HepG2 (cell line): ENCODE results near the gene BLVRA. TPM values are rescaled to one million over a fixed set of nuclear protein-coding genes. Genes with fewer than 3 reads are reported as not detected.
A peak's percentile ranks its signal among the peaks of the same experiment; 100 is the strongest.

Source experiments
- ADNP ChIP-seq: sonication (generic); formaldehyde crosslinking; IDR thresholded peaks from 2 replicates; pipeline ENCODE4 v1.4.0; 2020; ENCODE audit warnings: missing genetic modification reagents
- AGO1 ChIP-seq: fragments of 200-400 bp; formaldehyde crosslinking; IDR thresholded peaks from 2 replicates; pipeline ENCODE4 v1.6.1; 2017; ENCODE audit warnings: mild to moderate bottlenecking, low read depth, low read length, moderate library complexity; ENCODE audit not compliant: poor library complexity, severe bottlenecking
- ATAD3A ChIP-seq: sonication (generic); formaldehyde crosslinking; IDR thresholded peaks from 2 replicates; pipeline ENCODE4 v1.4.0; 2020; ENCODE audit warnings: missing genetic modification reagents
- GLI4 ChIP-seq: sonication (generic); formaldehyde crosslinking; IDR thresholded peaks from 2 replicates; pipeline ENCODE4 v1.5.1; 2020; ENCODE audit warnings: missing genetic modification reagents, mild to moderate bottlenecking, moderate library complexity, borderline replicate concordance
- HOXD1 ChIP-seq: sonication (generic); formaldehyde crosslinking; IDR thresholded peaks from 2 replicates; pipeline ENCODE4 v1.5.0; 2020; ENCODE audit warnings: missing genetic modification reagents
- KAT7 ChIP-seq: IDR thresholded peaks from 2 replicates; pipeline ENCODE4 v1.6.1; 2018; ENCODE audit warnings: borderline replicate concordance, missing compliant biosample characterization
- MXD1 ChIP-seq: sonication (generic); formaldehyde crosslinking; IDR thresholded peaks from 2 replicates; pipeline ENCODE4 v1.4.0; 2020; ENCODE audit warnings: mild to moderate bottlenecking, missing genetic modification reagents
- NR1H2 ChIP-seq: sonication (generic); formaldehyde crosslinking; IDR thresholded peaks from 2 replicates; pipeline ENCODE4 v1.8.1; 2022; ENCODE audit warnings: low read depth, missing genetic modification reagents, borderline replicate concordance
- RARG ChIP-seq: sonication (generic); formaldehyde crosslinking; IDR thresholded peaks from 2 replicates; pipeline ENCODE4 v1.4.0; 2020; ENCODE audit warnings: low read depth, mild to moderate bottlenecking, missing genetic modification reagents
- RBM39 ChIP-seq: fragments of 200-400 bp; formaldehyde crosslinking; IDR thresholded peaks from one replicate; pipeline ENCODE4 v1.6.1; 2018; ENCODE audit warnings: antibody characterized with exemption, mild to moderate bottlenecking, low read depth, low read length; ENCODE audit not compliant: poor library complexity, severe bottlenecking
- SETDB1 ChIP-seq: sonication (generic); formaldehyde crosslinking; IDR thresholded peaks from 2 replicates; pipeline ENCODE4 v1.5.1; 2020; ENCODE audit warnings: missing genetic modification reagents, mild to moderate bottlenecking, borderline replicate concordance
- SRF ChIP-seq: IDR thresholded peaks from 2 replicates; pipeline ENCODE4 v1.6.1; 2011; ENCODE audit warnings: mild to moderate bottlenecking, low read depth, low read length, moderate library complexity
- TBP ChIP-seq: sonication (generic); formaldehyde crosslinking; IDR thresholded peaks from 2 replicates; pipeline ENCODE4 v1.5.0; 2020; ENCODE audit warnings: missing genetic modification reagents
- TEAD3 ChIP-seq: optimal IDR thresholded peaks from 2 replicates; pipeline ENCODE3; 2016; ENCODE audit warnings: borderline replicate concordance
- THAP8 ChIP-seq: sonication (generic); formaldehyde crosslinking; IDR thresholded peaks from 2 replicates; pipeline ENCODE4 v1.5.1; 2020; ENCODE audit warnings: missing genetic modification reagents, mild to moderate bottlenecking, borderline replicate concordance
- ZBTB25 ChIP-seq: IDR thresholded peaks from 2 replicates; pipeline ENCODE4 v1.6.1; 2018; ENCODE audit warnings: missing genetic modification reagents
- ZBTB33 ChIP-seq: sonication (generic); formaldehyde crosslinking; IDR thresholded peaks from 2 replicates; pipeline ENCODE4 v1.4.0; 2020; ENCODE audit warnings: missing genetic modification reagents
- ZNF10 ChIP-seq: sonication (generic); formaldehyde crosslinking; IDR thresholded peaks from 2 replicates; pipeline ENCODE4 v1.4.0; 2020; ENCODE audit warnings: mild to moderate bottlenecking, low read depth, missing genetic modification reagents, borderline replicate concordance
- ZNF18 ChIP-seq: sonication (generic); formaldehyde crosslinking; IDR thresholded peaks from 2 replicates; pipeline ENCODE4 v1.8.0; 2022; ENCODE audit warnings: mild to moderate bottlenecking, missing genetic modification reagents; ENCODE audit not compliant: insufficient replicate concordance
- ZNF30 ChIP-seq: sonication (generic); formaldehyde crosslinking; IDR thresholded peaks from 2 replicates; pipeline ENCODE4 v1.5.0; 2020; ENCODE audit warnings: mild to moderate bottlenecking, missing genetic modification reagents
- ZNF549 ChIP-seq: sonication (generic); formaldehyde crosslinking; IDR thresholded peaks from 2 replicates; pipeline ENCODE4 v1.5.0; 2020; ENCODE audit warnings: missing genetic modification reagents
- ZNF557 ChIP-seq: sonication (generic); formaldehyde crosslinking; IDR thresholded peaks from 2 replicates; pipeline ENCODE4 v1.4.0; 2020; ENCODE audit warnings: missing genetic modification reagents
- polyA plus RNA-seq, 8 experiments: library from polyadenylated mRNA; depleted of rRNA in 3 of 8; stranded (reverse) in 7 of 8; unstranded in 1 of 8; fragments of >200 nt; fragmentation: Illumina TruSeq in 4 of 8; extraction: Trizol in 4 of 8; gene quantifications; 2 replicates each; pipeline versions ENCODE4 v1.2.1 to v1.2.3, GENCODE V29; 2011 to 2016; ENCODE audit warnings: low read depth in 4 of 8, missing spikeins in 1 of 8, mixed read lengths in 1 of 8; ENCODE audit not compliant: insufficient read depth in 1 of 8
- total RNA-seq, 5 experiments: library from RNA; depleted of rRNA; stranded (reverse); fragments of >200 nt; fragmentation: Illumina TruSeq; extraction: Trizol; gene quantifications; 2 replicates each; pipeline ENCODE4 v1.2.3, GENCODE V29; 2016; ENCODE audit warnings: low read depth in 1 of 5

BLVRA gene
- total and polyA plus RNA-seq, 2 of the 13 experiments (the other 11 are each of a cell fraction or from before 2014, with no cell fraction given), result 39.2 to 64.2 TPM

GRCh38 chr7:43729214-43729923, 29.1 kb upstream of the BLVRA start, which contains the start of gene COA1 (continued):
- TF ChIP-seq KAT7 (CRISPR knock-in tag) (peak; percentile 56; the same call in 1 of the 2 replicates), ZNF18 (CRISPR knock-in tag) (peak; percentile 54), ZNF549 (CRISPR knock-in tag) (no peak), TBP (CRISPR knock-in tag) (no peak), AGO1 (peak; percentile 41), RBM39 (peak; percentile 82), ZNF557 (CRISPR knock-in tag) (0 out of 2 replicates have a peak, but pooled peaks have one; percentile 70), ZNF30 (CRISPR knock-in tag) (no peak), TEAD3 (CRISPR knock-in tag) (peak; percentile 76), SETDB1 (CRISPR knock-in tag) (no peak), ZBTB33 (CRISPR knock-in tag) (no peak), ADNP (no peak), ATAD3A (no peak), HOXD1 (CRISPR knock-in tag) (no peak), GLI4 (peak; percentile 68; the same call in 1 of the 2 replicates), THAP8 (no peak), MXD1 (CRISPR knock-in tag) (peak; percentile 86), ZBTB25 (CRISPR knock-in tag) (peak; percentile 59; the same call in 1 of the 2 replicates), ZNF10 (CRISPR knock-in tag) (no peak), SRF (no peak), NR1H2 (CRISPR knock-in tag) (no peak), RARG (0 out of 2 replicates have a peak, but pooled peaks have one; percentile 50)
